ENCODE data around the gene CDC34.

The CDC34 gene

GRCh38 chr19:542173-542866, 10.8 kb downstream of the CDC34 start:
- no peak for DNase-seq (ENCODE audit: low spot score)

- no peak for DNase-seq (ENCODE audit: low spot score)
Observed at GRCh38 chr19:543910-544608, 12.5 kb downstream of the CDC34 start, which contains the start of gene GZMM. Gene GZMM, plus strand, starts transcription at chr19:544053. Its CDS starts 19 bp downstream, at chr19:544072.

- no peak for DNase-seq (ENCODE audit: low spot score)
Observed at GRCh38 chr19:547117-547516, 15.6 kb downstream of the CDC34 start.

GRCh38 chr19:547836-548720, 16.5 kb downstream of the CDC34 start:
- peak; percentile 42 for DNase-seq (ENCODE audit: low spot score)

GRCh38 chr19:548886-549830, 17.6 kb downstream of the CDC34 start:
- DNase-seq (ENCODE audit: low spot score) = no peak

- DNase-seq (ENCODE audit: low spot score) = no peak
Observed at GRCh38 chr19:554817-555216, 23.3 kb downstream of the CDC34 start.

- peak; percentile 31 for DNase-seq (ENCODE audit: low spot score)
Observed at GRCh38 chr19:555474-555808, 23.9 kb downstream of the CDC34 start.

- no peak for DNase-seq (ENCODE audit: low spot score)
Observed at GRCh38 chr19:556611-557382, 25.2 kb downstream of the CDC34 start.

- DNase-seq (ENCODE audit: low spot score) = no peak
Observed at GRCh38 chr19:558770-559439, 27.3 kb downstream of the CDC34 start.

- no peak for DNase-seq (ENCODE audit: low spot score)
Observed at GRCh38 chr19:560121-560520, 28.6 kb downstream of the CDC34 start.

- no peak for DNase-seq (ENCODE audit: low spot score)
Observed at GRCh38 chr19:566403-566802, 34.8 kb downstream of the CDC34 start.

- DNase-seq (ENCODE audit: low spot score) = no peak
Observed at GRCh38 chr19:566844-567243, 35.3 kb downstream of the CDC34 start.

GRCh38 chr19:567296-567900, 35.8 kb downstream of the CDC34 start:
- DNase-seq (ENCODE audit: low spot score) = no peak

GRCh38 chr19:570251-570686, 38.7 kb downstream of the CDC34 start:
- peak; percentile 31 for DNase-seq (ENCODE audit: low spot score)

GRCh38 chr19:570937-571565, 39.5 kb downstream of the CDC34 start:
- peak; percentile 78 for DNase-seq (ENCODE audit: low spot score)

- no peak for DNase-seq (ENCODE audit: low spot score)
Observed at GRCh38 chr19:571566-571974, 40.0 kb downstream of the CDC34 start.

- peak; percentile 100 for DNase-seq (ENCODE audit: low spot score)
Observed at GRCh38 chr19:572140-572742, 40.7 kb downstream of the CDC34 start, which contains the start of gene BSG. Gene BSG, plus strand, starts transcription at chr19:572596. Its CDS starts 39 bp downstream, at chr19:572635.

- DNase-seq (ENCODE audit: low spot score) = peak; percentile 77
Observed at GRCh38 chr19:572743-573518, 41.4 kb downstream of the CDC34 start.
